Natural killer cell (primary cell): ENCODE results near the gene CLCN2. TPM values are rescaled to one million over a fixed set of nuclear protein-coding genes. Genes with fewer than 3 reads are reported as not detected.

Experiments used
- ATAC-seq, 3 donors: fragments of 150-1000 bp in 2 of 3; fragments of 200-7000 bp in 1 of 3; cut with Tn5 transposase; 1 replicate in 1 of 3; 2 replicates in 2 of 3; pipeline ENCODE4 v1.10.0; 2021; ENCODE audit warnings: mild to moderate bottlenecking in 2 of 3, moderate library complexity in 2 of 3
- DNase-seq, 2 donors: peaks; one replicate each; pipeline versions ENCODE4 v3.0.0 to v3.0.0-alpha.2; 2013 to 2021; ENCODE audit warnings: mixed read lengths in 1 of 2
- H3K27ac ChIP-seq: one replicate; pipeline ENCODE4 v1.5.1; 2013; ENCODE audit warnings: mild to moderate bottlenecking, low read length
- H3K27me3 ChIP-seq: one replicate; pipeline ENCODE4 v1.6.1; 2013; ENCODE audit warnings: low read length; ENCODE audit not compliant: control insufficient read depth, insufficient read depth
- H3K36me3 ChIP-seq: one replicate; pipeline ENCODE4 v1.6.1; 2013; ENCODE audit warnings: low read length; ENCODE audit not compliant: control insufficient read depth, insufficient read depth
- H3K4me1 ChIP-seq: one replicate; pipeline ENCODE4 v1.6.1; 2013; ENCODE audit warnings: low read length; ENCODE audit not compliant: control insufficient read depth, insufficient read depth
- H3K4me3 ChIP-seq: one replicate; pipeline ENCODE4 v1.5.1; 2013; ENCODE audit warnings: low read length
- H3K9me3 ChIP-seq: one replicate; pipeline ENCODE4 v1.6.1; 2013; ENCODE audit warnings: low read length; ENCODE audit not compliant: control insufficient read depth, insufficient read depth
- H3K27ac Mint-ChIP-seq, 2 donors: one replicate each; pipeline ENCODE4 v1.8.0; 2022; ENCODE audit warnings: mild to moderate bottlenecking in 2 of 2, mixed read lengths in 2 of 2, moderate library complexity in 1 of 2
- H3K27me3 Mint-ChIP-seq, 2 donors: one replicate each; pipeline ENCODE4 v1.8.0; 2022; ENCODE audit warnings: low read depth in 2 of 2, mixed read lengths in 2 of 2
- H3K36me3 Mint-ChIP-seq: one replicate; pipeline ENCODE4 v1.8.0; 2022; ENCODE audit warnings: mixed read lengths
- H3K4me1 Mint-ChIP-seq, 2 donors: one replicate each; pipeline ENCODE4 v1.8.0; 2022; ENCODE audit warnings: mixed read lengths in 2 of 2
- H3K4me3 Mint-ChIP-seq: one replicate; pipeline ENCODE4 v1.8.0; 2022; ENCODE audit warnings: mild to moderate bottlenecking, moderate library complexity, mixed read lengths
- H3K9me3 Mint-ChIP-seq, 2 donors: one replicate each; pipeline ENCODE4 v1.8.0; 2022; ENCODE audit warnings: mixed read lengths in 2 of 2
- WGBS: methylation state at CpG from one replicate; pipeline ENCODE4 v1.1.7; 2013; ENCODE audit warnings: missing lambda C conversion rate; ENCODE audit not compliant: insufficient coverage; 5-methylcytosine and 5-hydroxymethylcytosine counted together
- intact Hi-C: fragments of 100-400 bp; cut with micrococcal nuclease; formaldehyde crosslinking; loops from one replicate; pipeline ENCODE4 v1.14.2; 2022
- total RNA-seq, 4 donors: library from RNA; stranded (reverse); fragments of 120-200 nt in 1 of 4; gene quantifications; one replicate each; pipeline versions ENCODE4 v1.2.3 to v1.2.4, GENCODE V29; 2013 to 2022
- TF ChIP-seq, protein P1 (sequence below): fragments of 200-600 bp; IDR thresholded peaks from one replicate; pipeline ENCODE4 v1.8.0; 2022; ENCODE audit warnings: antibody characterized with exemption

Gene CLCN2
- total RNA-seq, 3 donors from 2014 or later (not counting 1 experiment from before 2014, with no cell fraction given): 7.8 to 8.2 (median 8.1) TPM

DNA sequence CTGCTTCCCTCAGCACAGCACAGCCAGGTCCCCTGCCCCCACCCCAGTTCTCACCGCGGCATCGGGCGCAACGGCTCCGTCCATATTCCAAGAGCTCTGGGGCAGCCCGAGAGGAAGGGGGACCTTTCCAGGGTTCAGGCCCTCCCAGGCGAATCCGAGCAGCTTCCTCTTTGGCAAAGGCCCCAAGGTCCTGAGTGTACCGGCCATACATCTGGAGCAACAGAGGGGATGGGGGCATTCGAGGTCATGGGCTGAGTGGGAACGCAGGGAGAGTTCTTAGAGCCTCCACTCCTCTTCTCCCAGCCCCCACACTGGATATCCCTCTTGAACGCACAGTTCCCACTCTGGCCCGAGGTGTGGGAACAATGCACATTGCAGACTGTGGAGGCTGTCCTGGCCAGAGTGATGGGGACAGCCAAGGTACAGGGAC, 2.5 kb downstream of the CLCN2 start:
- ATAC-seq (no peak), DNase-seq (no peak)
- H3K4me3 ChIP-seq: no peak overlapping the region
- no peaks in the 10 kb centered on the region for H3K9me3 ChIP-seq
- H3K27me3 ChIP-seq: no peaks in the 10 kb centered on the region
- intact Hi-C loops: no loop called here
- no peak overlapping the region for H3K27ac ChIP-seq
- peaks cover 0 to 3% of the 10 kb centered on the region in 2 donors for H3K27me3 Mint-ChIP-seq
- no peaks in the 10 kb centered on the region for H3K9me3 Mint-ChIP-seq
- H3K36me3 ChIP-seq: no peaks in the 10 kb centered on the region
- TF ChIP-seq, protein P1, sequence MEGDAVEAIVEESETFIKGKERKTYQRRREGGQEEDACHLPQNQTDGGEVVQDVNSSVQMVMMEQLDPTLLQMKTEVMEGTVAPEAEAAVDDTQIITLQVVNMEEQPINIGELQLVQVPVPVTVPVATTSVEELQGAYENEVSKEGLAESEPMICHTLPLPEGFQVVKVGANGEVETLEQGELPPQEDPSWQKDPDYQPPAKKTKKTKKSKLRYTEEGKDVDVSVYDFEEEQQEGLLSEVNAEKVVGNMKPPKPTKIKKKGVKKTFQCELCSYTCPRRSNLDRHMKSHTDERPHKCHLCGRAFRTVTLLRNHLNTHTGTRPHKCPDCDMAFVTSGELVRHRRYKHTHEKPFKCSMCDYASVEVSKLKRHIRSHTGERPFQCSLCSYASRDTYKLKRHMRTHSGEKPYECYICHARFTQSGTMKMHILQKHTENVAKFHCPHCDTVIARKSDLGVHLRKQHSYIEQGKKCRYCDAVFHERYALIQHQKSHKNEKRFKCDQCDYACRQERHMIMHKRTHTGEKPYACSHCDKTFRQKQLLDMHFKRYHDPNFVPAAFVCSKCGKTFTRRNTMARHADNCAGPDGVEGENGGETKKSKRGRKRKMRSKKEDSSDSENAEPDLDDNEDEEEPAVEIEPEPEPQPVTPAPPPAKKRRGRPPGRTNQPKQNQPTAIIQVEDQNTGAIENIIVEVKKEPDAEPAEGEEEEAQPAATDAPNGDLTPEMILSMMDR: no peak
- H3K36me3 Mint-ChIP-seq: no peaks in the 10 kb centered on the region
- H3K4me3 Mint-ChIP-seq: no peak overlapping the region
- peaks cover 32% of the 10 kb centered on the region for H3K4me1 ChIP-seq
- 95% methylated on average over 14 of the region's 14 CpGs for WGBS
- no peak overlapping the region for H3K27ac Mint-ChIP-seq
- H3K4me1 Mint-ChIP-seq: peaks cover 9 to 31% of the 10 kb centered on the region in 2 donors

DNA sequence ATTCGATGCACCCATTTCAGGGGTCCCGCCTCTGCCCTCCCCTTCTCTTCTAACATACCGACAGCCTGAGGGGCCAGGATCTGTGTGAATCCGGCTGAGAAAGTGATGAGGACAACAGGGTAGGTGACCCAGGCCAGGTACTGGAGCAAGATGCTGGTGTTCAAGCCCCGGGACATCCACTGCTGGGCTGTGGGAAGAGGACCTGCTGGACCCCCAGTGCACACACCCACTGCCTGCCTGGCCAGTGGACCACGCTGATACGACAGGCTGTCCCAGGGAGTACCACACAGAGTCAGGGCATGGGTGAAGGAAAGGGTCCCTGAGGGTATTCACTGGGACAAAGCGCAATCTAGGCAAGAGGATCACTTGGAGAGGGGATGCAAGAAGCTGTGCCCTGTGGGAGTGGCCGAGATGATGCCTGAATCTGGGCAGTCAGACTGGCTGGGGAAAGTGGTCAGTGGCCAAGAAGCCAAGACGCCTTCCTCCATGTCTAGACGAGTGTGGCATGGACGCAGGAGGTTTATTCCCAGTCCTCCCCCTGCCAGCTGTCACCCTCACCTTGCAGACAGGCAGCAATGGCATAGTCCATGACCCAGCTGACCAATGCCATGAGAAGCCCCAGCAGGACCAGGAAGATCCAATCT, 3.2 kb downstream of the CLCN2 start:
- intact Hi-C loops: no loop called here
- Histone ChIP-seq H3K27ac (no peak overlapping the region), H3K9me3 (no peaks in the 10 kb centered on the region), H3K27me3 (no peaks in the 10 kb centered on the region), H3K4me1 (peaks cover 30% of the 10 kb centered on the region), H3K36me3 (no peaks in the 10 kb centered on the region), H3K4me3 (no peak overlapping the region)
- Mint-ChIP-seq H3K36me3 (no peaks in the 10 kb centered on the region), H3K4me1 (peaks cover 3 to 24% of the 10 kb centered on the region in 2 donors), H3K4me3 (no peak overlapping the region), H3K27me3 (peaks cover 0 to 3% of the 10 kb centered on the region in 2 donors), H3K27ac (no peak overlapping the region), H3K9me3 (no peaks in the 10 kb centered on the region)
- WGBS: 93% methylated on average over 12 of the region's 12 CpGs
- TF ChIP-seq, protein P1: no peak
- no peak for ATAC-seq
- DNase-seq: no peak

DNA sequence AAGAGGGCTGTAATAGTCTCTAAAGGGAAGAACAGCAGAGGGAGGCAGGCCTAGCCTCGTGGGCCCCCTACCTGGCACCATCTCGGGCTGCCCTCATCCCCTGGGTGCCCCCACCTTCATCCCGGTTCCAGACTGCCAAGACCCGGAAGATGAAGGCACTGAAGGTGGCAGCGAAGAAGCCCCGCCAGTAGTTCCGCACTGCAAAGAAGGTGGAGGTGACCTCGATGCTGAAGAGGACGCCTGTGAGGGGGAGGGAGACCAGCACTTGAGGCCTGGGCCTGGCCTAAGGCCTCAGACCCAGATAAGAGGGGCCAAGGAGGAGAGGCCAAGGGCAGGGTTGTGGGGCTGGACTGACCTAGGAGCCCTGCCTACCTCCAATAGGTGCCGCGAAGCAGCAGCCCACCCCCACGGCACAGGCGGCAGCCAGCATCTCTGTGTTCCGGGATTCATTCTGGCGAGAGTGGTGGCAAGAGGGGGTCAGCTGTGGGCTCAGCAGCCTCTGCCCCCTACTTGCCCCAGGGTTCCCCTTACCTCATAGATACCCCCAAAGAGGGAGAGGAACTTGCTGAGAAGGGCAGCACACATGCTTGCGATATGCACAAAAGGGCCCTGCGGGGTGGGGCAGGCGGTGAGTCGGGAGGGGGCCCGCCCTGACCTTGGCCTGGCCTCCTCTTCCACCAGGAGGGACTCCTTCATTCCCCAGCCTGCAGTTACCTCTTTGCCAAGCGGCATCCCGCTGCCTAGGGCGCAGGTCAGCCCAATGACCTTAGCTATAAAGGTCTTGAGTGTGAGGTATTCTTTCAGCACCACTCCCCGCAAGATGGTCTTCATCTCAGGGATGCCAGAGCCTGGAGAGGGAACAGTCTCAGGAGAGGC, 3.9 kb downstream of the CLCN2 start:
- WGBS: 92% methylated on average over 24 of the region's 24 CpGs
- Histone ChIP-seq H3K4me3 (no peak overlapping the region), H3K27ac (no peak overlapping the region), H3K27me3 (no peaks in the 10 kb centered on the region), H3K9me3 (no peaks in the 10 kb centered on the region), H3K36me3 (no peaks in the 10 kb centered on the region), H3K4me1 (peaks cover 27% of the 10 kb centered on the region)
- Mint-ChIP-seq H3K4me3 (no peak overlapping the region), H3K27me3 (peaks cover 0 to 3% of the 10 kb centered on the region in 2 donors), H3K9me3 (no peaks in the 10 kb centered on the region), H3K4me1 (peaks cover 0 to 19% of the 10 kb centered on the region in 2 donors), H3K36me3 (no peaks in the 10 kb centered on the region), H3K27ac (no peak overlapping the region)
- ATAC-seq (no peak), DNase-seq (no peak)
- TF ChIP-seq, protein P1: no peak
- intact Hi-C loops: no loop called here
